Upper lobe of left lung (tissue), 4 donors: Measurements from ENCODE around the gene GPR34.

Source experiments
- CTCF ChIP-seq, 6 experiments: fragments of 450-650 bp in 4 of 6; fragments of 200-600 bp in 2 of 6; sonication (generic) in 2 of 6; IDR thresholded peaks; one replicate each; pipeline ENCODE4 v1.5.1; 2016 to 2019; ENCODE audit warnings: antibody characterized with exemption in 6 of 6
- EP300 ChIP-seq, 4 donors: sonication (generic); formaldehyde crosslinking; IDR thresholded peaks; one replicate each; pipeline ENCODE4 v1.5.1; 2017; ENCODE audit warnings: antibody characterized with exemption in 4 of 4, control low read depth in 2 of 4
- POLR2A ChIP-seq, 4 donors: fragments of 450-650 bp; IDR thresholded peaks; one replicate each; pipeline ENCODE4 v1.5.1; 2016 to 2017; ENCODE audit warnings: antibody characterized with exemption in 4 of 4, mild to moderate bottlenecking in 2 of 4
- POLR2AphosphoS5 ChIP-seq, 2 donors: sonication (generic); formaldehyde crosslinking; IDR thresholded peaks; one replicate each; pipeline ENCODE4 v1.5.1; 2017; ENCODE audit warnings: antibody characterized with exemption in 2 of 2

DNA sequence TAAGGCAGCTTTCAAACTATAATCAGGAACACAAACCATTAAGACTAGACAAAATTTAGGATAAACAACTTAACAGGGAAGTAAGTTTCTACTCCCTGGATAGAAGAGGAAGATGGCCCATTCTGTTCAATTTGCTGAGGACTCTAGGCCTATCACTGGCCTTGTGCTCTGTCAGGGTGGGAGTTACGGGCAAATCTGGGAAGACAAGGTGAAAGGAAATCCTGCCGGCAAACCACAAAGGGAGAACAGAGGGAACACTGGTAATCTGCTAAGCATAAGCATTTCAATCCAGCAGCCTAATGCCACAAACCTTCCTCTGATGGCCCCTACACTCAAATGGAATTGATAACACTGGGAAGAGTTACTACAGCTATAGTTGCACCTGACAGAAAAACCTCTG lies 43.5 kb downstream of the GPR34 start:
- no peak for TF ChIP-seq EP300 (IDR thresholded peaks at IDR 0.05)
- TF ChIP-seq POLR2A (IDR thresholded peaks at IDR 0.05), result no peak
- TF ChIP-seq CTCF (IDR thresholded peaks at IDR 0.05), result no peak
- no peak for TF ChIP-seq POLR2AphosphoS5 (IDR thresholded peaks at IDR 0.05)
